Prostate gland (tissue), 2 donors: Measurements from ENCODE around the gene TCF7L1. TPM values are rescaled to one million over a fixed set of nuclear protein-coding genes. Genes with fewer than 3 reads are reported as not detected.

ENCODE experiments used
- DNase-seq: peaks from one replicate; pipeline ENCODE4 v3.0.0-alpha.2; 2019; ENCODE audit warnings: low spot score
- H3K27ac ChIP-seq, 2 donors: fragments of 200-600 bp; sonication (generic); 2 replicates each; pipeline ENCODE4 v1.5.1; 2017 to 2019
- H3K27me3 ChIP-seq: fragments of 200-600 bp; sonication (generic); replicated peaks from 2 replicates; pipeline ENCODE4 v1.5.1; 2019; ENCODE audit not compliant: insufficient read depth
- H3K36me3 ChIP-seq, 2 donors: fragments of 200-600 bp; sonication (generic); 1 replicate in 1 of 2; 2 replicates in 1 of 2; pipeline versions ENCODE4 v1.5.1 to v1.8.1; 2017 to 2019
- H3K4me1 ChIP-seq: fragments of 200-600 bp; sonication (generic); replicated peaks from 2 replicates; pipeline ENCODE4 v1.5.1; 2019
- H3K4me3 ChIP-seq, 2 donors: fragments of 200-600 bp; sonication (generic); 2 replicates each; pipeline ENCODE4 v1.5.1; 2017 to 2019
- H3K9me3 ChIP-seq: fragments of 200-600 bp; sonication (generic); 2 replicates; pipeline ENCODE4 v1.5.1; 2017
- CTCF ChIP-seq, 4 experiments: fragments of 200-600 bp in 2 of 4; fragments of 450-650 bp in 2 of 4; sonication (generic) in 2 of 4; IDR thresholded peaks; 1 replicate in 3 of 4; 2 replicates in 1 of 4; pipeline ENCODE4 v1.5.1; 2016 to 2019; ENCODE audit warnings: antibody characterized with exemption in 4 of 4, mild to moderate bottlenecking in 2 of 4, moderate library complexity in 2 of 4
- POLR2A ChIP-seq: fragments of 450-650 bp; IDR thresholded peaks from one replicate; pipeline ENCODE4 v1.6.1; 2016; ENCODE audit warnings: antibody characterized with exemption, mild to moderate bottlenecking
- POLR2AphosphoS5 ChIP-seq: sonication (generic); formaldehyde crosslinking; IDR thresholded peaks from one replicate; pipeline ENCODE4 v1.6.1; 2017; ENCODE audit warnings: antibody characterized with exemption
- WGBS: methylation state at CpG from one replicate; pipeline ENCODE4 v1.1.5; 2018; 5-methylcytosine and 5-hydroxymethylcytosine counted together
- intact Hi-C: fragments of 100-400 bp; cut with DNase I; formaldehyde crosslinking; loops from one replicate; pipeline ENCODE4 v1.14.2; 2022
- total RNA-seq, 2 donors: library from RNA; depleted of rRNA; stranded (reverse); fragments of >200 nt; gene quantifications; one replicate each; pipeline ENCODE4 v1.1.0, GENCODE V29; 2016

The TCF7L1 gene
- total RNA-seq, 2 donors from 2014 or later = 2.6 to 7.0 TPM

DNA sequence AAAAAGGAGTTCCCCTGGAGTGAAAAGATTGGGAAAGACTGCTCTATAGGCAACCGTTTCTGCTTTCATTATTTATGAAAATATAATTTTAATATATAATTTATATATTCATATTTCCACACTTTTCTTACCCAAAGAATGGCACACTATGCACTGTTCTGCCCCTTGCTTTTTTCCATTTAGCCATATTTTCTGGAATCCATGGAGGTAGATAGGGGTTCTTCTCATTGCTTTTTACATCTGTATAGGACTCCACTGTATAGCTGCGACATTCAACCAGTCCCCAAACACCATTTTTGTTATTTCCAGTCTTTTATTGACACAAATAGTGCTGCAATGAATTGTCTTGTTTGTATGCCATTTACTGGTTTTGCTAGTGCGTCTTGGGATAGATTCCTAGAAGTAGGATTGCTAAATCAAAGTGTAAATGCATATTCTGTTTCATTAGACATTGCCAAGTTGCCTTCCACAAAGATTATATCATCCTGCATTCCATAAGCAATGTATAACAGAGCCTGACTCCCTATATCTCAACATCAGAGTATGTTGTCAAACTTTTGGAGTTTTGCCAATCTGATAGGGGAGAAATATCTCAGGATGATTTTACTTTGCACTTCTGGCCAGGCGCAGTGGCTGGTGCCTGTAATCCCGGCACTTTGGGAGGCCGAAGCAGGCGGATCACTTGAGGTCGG, 26.6 kb upstream of the TCF7L1 start:
- 29% methylated on average over 8 of the region's 8 CpGs for WGBS
- H3K4me1 ChIP-seq = no peaks in the 10 kb centered on the region
- no peak for DNase-seq
- no peaks in the 10 kb centered on the region for H3K36me3 ChIP-seq
- TF ChIP-seq POLR2A (no peak), POLR2AphosphoS5 (no peak), CTCF (IDR thresholded peaks at IDR 0.05) (no peak)
- intact Hi-C loops = no loop called here
- no peak overlapping the region for H3K27ac ChIP-seq
- no peaks in the 10 kb centered on the region for H3K27me3 ChIP-seq
- no peaks in the 10 kb centered on the region for H3K9me3 ChIP-seq
- H3K4me3 ChIP-seq = no peak overlapping the region

GRCh38 chr2:85110991-85111560, 22.1 kb upstream of the TCF7L1 start:
- Histone ChIP-seq H3K4me1 (no peaks in the 10 kb centered on the region), H3K27ac (no peak overlapping the region), H3K27me3 (no peaks in the 10 kb centered on the region), H3K9me3 (no peaks in the 10 kb centered on the region), H3K4me3 (no peak overlapping the region), H3K36me3 (no peaks in the 10 kb centered on the region)
- no peak for DNase-seq
- no peak for TF ChIP-seq POLR2A
- no peak for TF ChIP-seq POLR2AphosphoS5
- TF ChIP-seq CTCF (IDR thresholded peaks at IDR 0.05) = no peak
- 92% methylated on average over 3 of the region's 3 CpGs for WGBS
- intact Hi-C loops = no loop called here

GRCh38 chr2:85111819-85112281, 21.3 kb upstream of the TCF7L1 start:
- H3K27me3 ChIP-seq = no peaks in the 10 kb centered on the region
- H3K9me3 ChIP-seq = no peaks in the 10 kb centered on the region
- 88% methylated on average over 3 of the region's 3 CpGs for whole genome bisulfite sequencing
- DNase-seq = no peak
- H3K4me3 ChIP-seq = no peak overlapping the region
- intact Hi-C loops = no loop called here
- no peak overlapping the region for H3K27ac ChIP-seq
- H3K4me1 ChIP-seq = no peaks in the 10 kb centered on the region
- no peaks in the 10 kb centered on the region for H3K36me3 ChIP-seq
- TF ChIP-seq POLR2A (no peak), POLR2AphosphoS5 (no peak), CTCF (IDR thresholded peaks at IDR 0.05) (no peak)

DNA sequence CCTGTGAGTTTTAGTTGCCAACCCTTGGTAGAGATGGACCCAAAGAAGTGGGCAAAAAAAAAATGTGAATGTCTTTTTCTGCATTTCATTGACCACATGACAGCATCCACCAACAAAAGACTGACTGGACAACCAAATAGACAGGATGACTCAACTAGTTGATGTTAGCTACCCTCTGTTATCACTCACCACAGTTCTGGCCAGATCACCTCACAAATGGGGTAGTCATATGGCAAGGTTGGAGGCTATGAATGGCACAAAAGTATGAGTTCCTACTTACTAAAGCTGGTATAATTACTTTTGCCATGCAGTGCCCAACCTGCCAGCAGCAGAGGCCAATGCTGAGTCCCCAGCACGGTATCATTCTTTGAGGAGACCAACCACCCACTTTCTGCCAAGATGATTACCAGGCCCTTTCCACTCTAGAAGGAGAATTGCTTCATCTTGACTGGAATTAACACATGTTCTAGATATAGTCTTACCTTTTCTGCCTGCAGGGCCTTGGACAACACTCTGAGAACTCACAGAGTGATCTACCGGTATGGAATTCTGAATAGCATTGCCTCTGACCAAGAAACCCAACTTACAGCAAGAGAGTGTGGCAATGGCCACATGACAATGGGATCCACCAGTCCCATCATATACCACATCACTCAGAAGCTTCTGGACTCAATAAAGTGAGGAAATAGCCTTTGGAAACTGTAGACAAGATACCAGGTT, 20.1 kb upstream of the TCF7L1 start:
- intact Hi-C loops = no loop called here
- Histone ChIP-seq H3K27me3 (no peaks in the 10 kb centered on the region), H3K36me3 (no peaks in the 10 kb centered on the region), H3K4me3 (no peak overlapping the region), H3K9me3 (no peaks in the 10 kb centered on the region), H3K4me1 (no peaks in the 10 kb centered on the region), H3K27ac (no peak overlapping the region)
- no peak for DNase-seq
- 24% methylated on average over 2 of the region's 2 CpGs for WGBS
- TF ChIP-seq CTCF (IDR thresholded peaks at IDR 0.05) (no peak), POLR2A (no peak), POLR2AphosphoS5 (no peak)
